GM21423 (cell line): ENCODE data around the gene UBE2E2.
A peak's percentile ranks its signal among the peaks of the same experiment; 100 is the strongest.

Experiments
- ATAC-seq: cut with Tn5 transposase; IDR thresholded peaks from one replicate; pipeline ENCODE4 v1.9.1; 2021; ENCODE audit warnings: mild to moderate bottlenecking, moderate library complexity; ENCODE audit not compliant: unreplicated experiment

Gene UBE2E2

GRCh38 chr3:23272820-23273219 is 69.7 kb downstream of the UBE2E2 start:
- no peak for ATAC-seq

- ATAC-seq, result no peak
Measured at GRCh38 chr3:23275061-23275460, 71.9 kb downstream of the UBE2E2 start.

- ATAC-seq, result no peak
Measured at GRCh38 chr3:23275814-23276213, 72.7 kb downstream of the UBE2E2 start.

- ATAC-seq, result no peak
Measured at GRCh38 chr3:23276913-23277658, 74.0 kb downstream of the UBE2E2 start.

- ATAC-seq, result no peak
Measured at GRCh38 chr3:23277688-23278087, 74.6 kb downstream of the UBE2E2 start.

GRCh38 chr3:23283625-23284024 is 80.5 kb downstream of the UBE2E2 start:
- no peak for ATAC-seq

- no peak for ATAC-seq
Measured at GRCh38 chr3:23288286-23288685, 85.2 kb downstream of the UBE2E2 start.

- ATAC-seq, result no peak
Measured at GRCh38 chr3:23288715-23289114, 85.6 kb downstream of the UBE2E2 start.

- ATAC-seq, result no peak
Measured at GRCh38 chr3:23292432-23292831, 89.3 kb downstream of the UBE2E2 start.

- peak; percentile 69 for ATAC-seq
Measured at GRCh38 chr3:23294770-23295387, 91.8 kb downstream of the UBE2E2 start.

GRCh38 chr3:23301819-23302218 is 98.7 kb downstream of the UBE2E2 start:
- no peak for ATAC-seq

- ATAC-seq, result no peak
Measured at GRCh38 chr3:23302271-23302670, 99.1 kb downstream of the UBE2E2 start.

- no peak for ATAC-seq
Measured at GRCh38 chr3:23303601-23304217, 100.6 kb downstream of the UBE2E2 start.

- ATAC-seq, result no peak
Measured at GRCh38 chr3:23304424-23304823, 101.3 kb downstream of the UBE2E2 start.

- no peak for ATAC-seq
Measured at GRCh38 chr3:23308986-23309625, 106.0 kb downstream of the UBE2E2 start.

GRCh38 chr3:23312866-23313265 is 109.7 kb downstream of the UBE2E2 start:
- ATAC-seq, result no peak

- ATAC-seq, result no peak
Measured at GRCh38 chr3:23314981-23315762, 112.0 kb downstream of the UBE2E2 start.

- ATAC-seq, result no peak
Measured at GRCh38 chr3:23316924-23317323, 113.8 kb downstream of the UBE2E2 start.

GRCh38 chr3:23319366-23320312 is 116.5 kb downstream of the UBE2E2 start:
- ATAC-seq, result no peak
